GM12874 (cell line): ENCODE measurements around the gene GRIA1.

Source experiments
- CTCF ChIP-seq: IDR thresholded peaks from 2 replicates; pipeline ENCODE4 v1.5.1; 2011; ENCODE audit warnings: low read depth, mild to moderate bottlenecking, control low read depth, low read length, moderate library complexity; ENCODE audit not compliant: insufficient read depth

GRIA1 gene

GRCh38 chr5:153619771-153620170 lies 129.3 kb downstream of the GRIA1 start:
- TF ChIP-seq CTCF: no peak

GRCh38 chr5:153623124-153623523 lies 132.7 kb downstream of the GRIA1 start:
- no peak for TF ChIP-seq CTCF

- no peak for TF ChIP-seq CTCF
Observed at GRCh38 chr5:153623751-153624450, 133.4 kb downstream of the GRIA1 start.

GRCh38 chr5:153624451-153624765 lies 133.9 kb downstream of the GRIA1 start:
- TF ChIP-seq CTCF: no peak

GRCh38 chr5:153625826-153626354 lies 135.4 kb downstream of the GRIA1 start:
- TF ChIP-seq CTCF: no peak

- TF ChIP-seq CTCF: no peak
Observed at GRCh38 chr5:153626836-153627235, 136.4 kb downstream of the GRIA1 start.

GRCh38 chr5:153629027-153629895 lies 138.8 kb downstream of the GRIA1 start:
- TF ChIP-seq CTCF: no peak
